ENCODE measurements around the gene CAMK1D.

DNA sequence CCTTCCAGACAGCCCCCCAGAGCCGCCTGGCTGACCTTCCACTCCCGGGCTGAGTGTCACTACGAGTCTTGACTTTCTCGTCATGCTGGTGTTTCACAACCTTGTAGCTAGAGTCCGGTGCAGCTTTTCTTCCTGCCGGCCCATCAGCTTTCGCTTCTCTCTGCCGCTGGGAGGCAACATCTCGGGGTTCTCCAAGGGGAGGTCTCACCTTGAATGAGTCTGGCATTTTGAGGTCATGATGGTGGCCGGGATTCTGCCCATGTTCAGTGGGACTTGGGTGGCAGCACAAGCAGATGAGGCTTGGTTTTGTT lies 285.2 kb downstream of the CAMK1D start:
- TF ChIP-seq, protein P1, sequence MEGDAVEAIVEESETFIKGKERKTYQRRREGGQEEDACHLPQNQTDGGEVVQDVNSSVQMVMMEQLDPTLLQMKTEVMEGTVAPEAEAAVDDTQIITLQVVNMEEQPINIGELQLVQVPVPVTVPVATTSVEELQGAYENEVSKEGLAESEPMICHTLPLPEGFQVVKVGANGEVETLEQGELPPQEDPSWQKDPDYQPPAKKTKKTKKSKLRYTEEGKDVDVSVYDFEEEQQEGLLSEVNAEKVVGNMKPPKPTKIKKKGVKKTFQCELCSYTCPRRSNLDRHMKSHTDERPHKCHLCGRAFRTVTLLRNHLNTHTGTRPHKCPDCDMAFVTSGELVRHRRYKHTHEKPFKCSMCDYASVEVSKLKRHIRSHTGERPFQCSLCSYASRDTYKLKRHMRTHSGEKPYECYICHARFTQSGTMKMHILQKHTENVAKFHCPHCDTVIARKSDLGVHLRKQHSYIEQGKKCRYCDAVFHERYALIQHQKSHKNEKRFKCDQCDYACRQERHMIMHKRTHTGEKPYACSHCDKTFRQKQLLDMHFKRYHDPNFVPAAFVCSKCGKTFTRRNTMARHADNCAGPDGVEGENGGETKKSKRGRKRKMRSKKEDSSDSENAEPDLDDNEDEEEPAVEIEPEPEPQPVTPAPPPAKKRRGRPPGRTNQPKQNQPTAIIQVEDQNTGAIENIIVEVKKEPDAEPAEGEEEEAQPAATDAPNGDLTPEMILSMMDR (conservative IDR thresholded peaks at IDR 0.05) = no peak
- no peak for TF ChIP-seq EZH2 (IDR thresholded peaks at IDR 0.05; ENCODE audit: low read depth)

Data from PC-9 (cell line).